ENCODE results near the gene SNX14.

The SNX14 gene

GRCh38 chr6:85544776-85545175 lies 48.9 kb downstream of the SNX14 start:
- TF ChIP-seq TAF1 (IDR thresholded peaks at IDR 0.05; ENCODE audit: borderline replicate concordance, insufficient read depth, low read length) (no peak), FOXP2 (optimal IDR thresholded peaks at IDR 0.05; ENCODE audit: borderline replicate concordance, extremely low read depth, extremely low read length, insufficient read depth) (no peak), REST (IDR thresholded peaks at IDR 0.05; ENCODE audit: insufficient read depth in 1 of 2, low read depth in 2 of 2, low read length in 2 of 2) (no peak), SIN3A (IDR thresholded peaks at IDR 0.05; ENCODE audit: borderline replicate concordance, insufficient read depth, low read length) (no peak), POLR2AphosphoS5 (IDR thresholded peaks at IDR 0.05; ENCODE audit: low read depth, low read length) (no peak)

DNA sequence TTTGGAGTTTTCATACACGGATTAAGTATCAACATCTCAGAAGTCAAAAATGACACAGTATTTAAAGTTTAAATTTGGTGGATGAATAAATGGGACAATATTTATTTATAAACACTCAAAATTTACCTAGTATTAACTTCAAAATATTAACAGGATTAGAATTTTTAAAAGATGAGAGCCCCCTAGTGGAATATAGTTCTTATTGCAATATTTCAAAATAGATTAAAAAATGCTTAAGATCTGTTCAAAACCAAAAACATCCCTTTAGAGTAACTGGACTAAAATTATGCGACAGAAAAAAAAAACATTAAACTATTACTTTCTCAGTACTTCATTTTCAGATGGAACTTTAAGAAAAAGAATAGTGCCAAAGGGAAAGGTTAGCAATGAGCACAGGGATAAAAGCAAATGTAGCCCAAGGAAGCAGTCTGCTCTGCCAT lies 56.6 kb downstream of the SNX14 start:
- TF ChIP-seq POLR2AphosphoS5 (IDR thresholded peaks at IDR 0.05; ENCODE audit: low read depth, low read length), result no peak
- no peak for TF ChIP-seq TAF1 (IDR thresholded peaks at IDR 0.05; ENCODE audit: borderline replicate concordance, insufficient read depth, low read length)
- TF ChIP-seq FOXP2 (optimal IDR thresholded peaks at IDR 0.05; ENCODE audit: borderline replicate concordance, extremely low read depth, extremely low read length, insufficient read depth), result no peak
- no peak for TF ChIP-seq REST (IDR thresholded peaks at IDR 0.05; ENCODE audit: insufficient read depth in 1 of 2, low read depth in 2 of 2, low read length in 2 of 2)
- TF ChIP-seq SIN3A (IDR thresholded peaks at IDR 0.05; ENCODE audit: borderline replicate concordance, insufficient read depth, low read length), result no peak

GRCh38 chr6:85516168-85516567 lies 77.5 kb downstream of the SNX14 start:
- TF ChIP-seq TAF1 (IDR thresholded peaks at IDR 0.05; ENCODE audit: borderline replicate concordance, insufficient read depth, low read length), result no peak
- TF ChIP-seq FOXP2 (optimal IDR thresholded peaks at IDR 0.05; ENCODE audit: borderline replicate concordance, extremely low read depth, extremely low read length, insufficient read depth), result no peak
- no peak for TF ChIP-seq POLR2AphosphoS5 (IDR thresholded peaks at IDR 0.05; ENCODE audit: low read depth, low read length)
- TF ChIP-seq REST (IDR thresholded peaks at IDR 0.05; ENCODE audit: insufficient read depth in 1 of 2, low read depth in 2 of 2, low read length in 2 of 2), result no peak
- TF ChIP-seq SIN3A (IDR thresholded peaks at IDR 0.05; ENCODE audit: borderline replicate concordance, insufficient read depth, low read length), result no peak

DNA sequence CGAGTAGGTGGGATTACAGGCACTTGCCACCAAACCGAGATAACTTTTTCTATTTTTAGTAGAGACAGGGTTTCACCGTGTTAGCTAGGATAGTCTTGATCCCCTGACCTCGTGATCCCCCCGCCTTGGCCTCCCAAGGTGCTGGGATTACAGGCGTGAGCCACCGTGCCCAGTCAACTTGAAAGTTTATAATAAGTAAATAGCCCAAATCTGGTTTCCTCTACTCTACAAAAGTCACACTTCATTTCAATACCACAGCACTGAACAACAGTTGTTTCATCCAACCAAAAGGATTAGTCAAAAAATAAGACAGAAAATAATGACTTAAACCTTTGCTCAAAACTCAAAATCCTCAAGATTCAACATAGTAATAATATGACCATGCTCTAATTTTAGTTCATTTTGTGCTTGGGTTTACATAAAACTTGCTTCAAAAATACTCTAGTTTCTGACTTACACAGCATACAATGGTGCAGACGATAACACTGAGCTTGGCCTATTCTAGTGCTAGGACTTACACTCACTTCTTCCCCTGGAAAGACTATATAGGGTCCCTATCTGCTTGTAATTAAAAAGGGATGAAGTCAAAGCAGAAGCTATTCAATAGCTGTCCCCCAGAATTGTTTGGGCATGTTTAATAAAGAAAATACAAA lies 87.1 kb downstream of the SNX14 start:
- TF ChIP-seq POLR2AphosphoS5 (IDR thresholded peaks at IDR 0.05; ENCODE audit: low read depth, low read length), result no peak
- TF ChIP-seq TAF1 (IDR thresholded peaks at IDR 0.05; ENCODE audit: borderline replicate concordance, insufficient read depth, low read length), result no peak
- TF ChIP-seq SIN3A (IDR thresholded peaks at IDR 0.05; ENCODE audit: borderline replicate concordance, insufficient read depth, low read length), result no peak
- TF ChIP-seq FOXP2 (optimal IDR thresholded peaks at IDR 0.05; ENCODE audit: borderline replicate concordance, extremely low read depth, extremely low read length, insufficient read depth), result no peak
- no peak for TF ChIP-seq REST (IDR thresholded peaks at IDR 0.05; ENCODE audit: insufficient read depth in 1 of 2, low read depth in 2 of 2, low read length in 2 of 2)

Measured in PFSK-1 (cell line).